SK-N-SH treated with all-trans-retinoic acid at 6 μM for 48 hours (cell line): ENCODE results near the gene EAF1.

Experiments used
- ATAC-seq: fragments of 200-7000 bp; cut with Tn5 transposase; 3 replicates; pipeline ENCODE4 v1.9.1; 2020; ENCODE audit warnings: mild to moderate bottlenecking, moderate library complexity
- ARNTL ChIP-seq: fragments of 450-650 bp; formaldehyde crosslinking; IDR thresholded peaks from 2 replicates; pipeline ENCODE4 v1.5.0; 2020; ENCODE audit warnings: low read depth, mild to moderate bottlenecking, moderate library complexity, borderline replicate concordance
- BACH2 ChIP-seq: fragments of 250-450 bp; sonication (Bioruptor Pico); IDR thresholded peaks from 2 replicates; pipeline ENCODE4 v1.9.0; 2021; ENCODE audit warnings: mild to moderate bottlenecking, borderline replicate concordance
- CSDC2 ChIP-seq: fragments of 250-450 bp; sonication (Bioruptor Pico); IDR thresholded peaks from 2 replicates; pipeline ENCODE4 v1.5.0; 2020; ENCODE audit warnings: mild to moderate bottlenecking, moderate library complexity
- CSRNP3 ChIP-seq: fragments of 250-450 bp; sonication (Bioruptor Pico); IDR thresholded peaks from 2 replicates; pipeline ENCODE4 v1.5.1; 2021; ENCODE audit warnings: mild to moderate bottlenecking, moderate library complexity
- ESRRG ChIP-seq: fragments of 250-450 bp; sonication (Bioruptor Pico); IDR thresholded peaks from 2 replicates; pipeline ENCODE4 v1.6.1; 2021; ENCODE audit warnings: mild to moderate bottlenecking
- GLIS3 ChIP-seq: fragments of 250-450 bp; sonication (Bioruptor Pico); IDR thresholded peaks from 2 replicates; pipeline ENCODE4 v1.5.0; 2020; ENCODE audit warnings: mild to moderate bottlenecking, moderate library complexity
- OSR1 ChIP-seq: fragments of 250-450 bp; sonication (Bioruptor Pico); IDR thresholded peaks from 2 replicates; pipeline ENCODE4 v1.8.0; 2022; ENCODE audit warnings: moderate library complexity, mild to moderate bottlenecking, inconsistent platforms
- PATZ1 ChIP-seq: fragments of 250-450 bp; sonication (Bioruptor Pico); IDR thresholded peaks from 2 replicates; pipeline ENCODE4 v1.8.0; 2020; ENCODE audit warnings: mild to moderate bottlenecking, moderate library complexity, borderline replicate concordance
- POU6F1 ChIP-seq: fragments of 250-450 bp; sonication (Bioruptor Pico); IDR thresholded peaks from 2 replicates; pipeline ENCODE4 v1.8.0; 2021; ENCODE audit warnings: low read depth, mild to moderate bottlenecking, moderate library complexity, borderline replicate concordance
- PPARA ChIP-seq: fragments of 250-450 bp; sonication (Bioruptor Pico); IDR thresholded peaks from 2 replicates; pipeline ENCODE4 v1.5.0; 2020; ENCODE audit warnings: mild to moderate bottlenecking, borderline replicate concordance
- RARB ChIP-seq: fragments of 250-450 bp; sonication (Bioruptor Pico); IDR thresholded peaks from 2 replicates; pipeline ENCODE4 v1.8.0; 2021; ENCODE audit warnings: mild to moderate bottlenecking, moderate library complexity
- TCF4 ChIP-seq: fragments of 250-450 bp; sonication (Bioruptor Pico); IDR thresholded peaks from 2 replicates; pipeline ENCODE4 v1.8.0; 2021; ENCODE audit warnings: mild to moderate bottlenecking, moderate library complexity, borderline replicate concordance
- TSHZ2 ChIP-seq: fragments of 250-450 bp; sonication (Bioruptor Pico); IDR thresholded peaks from 2 replicates; pipeline ENCODE4 v1.5.0; 2020; ENCODE audit warnings: mild to moderate bottlenecking, moderate library complexity
- ZC3H10 ChIP-seq: fragments of 250-450 bp; sonication (Bioruptor Pico); IDR thresholded peaks from 2 replicates; pipeline ENCODE4 v1.5.1; 2021; ENCODE audit warnings: mild to moderate bottlenecking, moderate library complexity
- ZFP3 ChIP-seq: fragments of 250-450 bp; sonication (Bioruptor Pico); IDR thresholded peaks from 2 replicates; pipeline ENCODE4 v1.5.0; 2020; ENCODE audit warnings: mild to moderate bottlenecking, moderate library complexity
- ZNF565 ChIP-seq: fragments of 450-650 bp; formaldehyde crosslinking; conservative IDR thresholded peaks from 2 replicates; pipeline ENCODE4 v1.5.0; 2020; ENCODE audit warnings: low read depth, mild to moderate bottlenecking, moderate library complexity
- ZNF8 ChIP-seq: fragments of 450-650 bp; formaldehyde crosslinking; IDR thresholded peaks from 2 replicates; pipeline ENCODE4 v1.5.0; 2020; ENCODE audit warnings: mild to moderate bottlenecking, moderate library complexity

The EAF1 gene

GRCh38 chr3:15450438-15451215 lies 23.2 kb downstream of the EAF1 start:
- TF ChIP-seq RARB (CRISPR knock-in tag): no peak
- no peak for TF ChIP-seq GLIS3 (CRISPR knock-in tag)
- no peak for TF ChIP-seq ZNF8 (CRISPR knock-in tag)
- no peak for TF ChIP-seq ARNTL (CRISPR knock-in tag)
- TF ChIP-seq ZC3H10: no peak
- TF ChIP-seq BACH2: no peak
- TF ChIP-seq PPARA (CRISPR knock-in tag): no peak
- TF ChIP-seq POU6F1 (CRISPR knock-in tag): no peak
- TF ChIP-seq OSR1 (CRISPR knock-in tag): no peak
- TF ChIP-seq TCF4: no peak
- TF ChIP-seq PATZ1 (CRISPR knock-in tag): no peak
- no peak for TF ChIP-seq ZNF565
- no peak for TF ChIP-seq ESRRG (CRISPR knock-in tag)
- no peak for TF ChIP-seq ZFP3 (CRISPR knock-in tag)
- no peak for TF ChIP-seq CSDC2 (CRISPR knock-in tag)
- TF ChIP-seq CSRNP3: no peak
- TF ChIP-seq, all 23 proteins: peak for 0
- no peak for ATAC-seq

GRCh38 chr3:15451216-15452113 lies 24.1 kb downstream of the EAF1 start:
- ATAC-seq: no peak
- no peak for TF ChIP-seq PATZ1 (CRISPR knock-in tag)
- no peak for TF ChIP-seq ZFP3 (CRISPR knock-in tag)
- no peak for TF ChIP-seq TCF4

GRCh38 chr3:15452156-15452555 lies 24.8 kb downstream of the EAF1 start:
- TF ChIP-seq ARNTL (CRISPR knock-in tag): no peak
- no peak for TF ChIP-seq TCF4
- TF ChIP-seq TSHZ2 (CRISPR knock-in tag): no peak
- no peak for TF ChIP-seq ZNF8 (CRISPR knock-in tag)
- no peak for TF ChIP-seq ESRRG (CRISPR knock-in tag)
- no peak for ATAC-seq
